Transverse colon (tissue), 4 donors: Measurements from ENCODE around the gene SIDT2. TPM values are rescaled to one million over a fixed set of nuclear protein-coding genes. Genes with fewer than 3 reads are reported as not detected.

Source experiments
- DNase-seq: peaks from one replicate; pipeline ENCODE4 v3.0.0-alpha.2; 2019
- H3K27ac ChIP-seq, 4 donors: fragments of 200-600 bp; sonication (generic); 2 replicates each; pipeline ENCODE4 v1.5.1; 2016 to 2018; ENCODE audit warnings: inconsistent platforms in 4 of 4
- H3K27me3 ChIP-seq: fragments of 200-600 bp; sonication (generic); 2 replicates; pipeline ENCODE4 v1.5.1; 2017; ENCODE audit warnings: inconsistent platforms
- H3K36me3 ChIP-seq, 4 donors: fragments of 200-600 bp; sonication (generic); 2 replicates each; pipeline ENCODE4 v1.5.1; 2017 to 2019; ENCODE audit warnings: inconsistent platforms in 4 of 4
- H3K4me1 ChIP-seq, 4 donors: fragments of 200-600 bp; sonication (generic); 2 replicates each; pipeline ENCODE4 v1.5.1; 2017 to 2020; ENCODE audit warnings: inconsistent platforms in 4 of 4
- H3K4me3 ChIP-seq, 4 donors: fragments of 200-600 bp; sonication (generic); 1 replicate in 1 of 4; 2 replicates in 3 of 4; pipeline versions ENCODE4 v1.5.1 to v1.6.1; 2017 to 2019; ENCODE audit warnings: inconsistent platforms in 4 of 4
- H3K9me3 ChIP-seq, 2 donors: fragments of 200-600 bp; sonication (generic); 2 replicates each; pipeline ENCODE4 v1.5.1; 2017 to 2019; ENCODE audit warnings: inconsistent platforms in 2 of 2
- CTCF ChIP-seq, 5 experiments: fragments of 200-600 bp in 3 of 5; fragments of 450-650 bp in 2 of 5; sonication (generic) in 3 of 5; IDR thresholded peaks; 1 replicate in 2 of 5; 2 replicates in 3 of 5; pipeline ENCODE4 v1.5.1; 2016 to 2017; ENCODE audit warnings: antibody characterized with exemption in 5 of 5, inconsistent platforms in 3 of 5, mild to moderate bottlenecking in 2 of 5, moderate library complexity in 1 of 5
- EP300 ChIP-seq: sonication (generic); formaldehyde crosslinking; IDR thresholded peaks from one replicate; pipeline ENCODE4 v1.6.1; 2017; ENCODE audit warnings: antibody characterized with exemption, low read depth
- POLR2A ChIP-seq: fragments of 450-650 bp; IDR thresholded peaks from one replicate; pipeline ENCODE4 v1.6.1; 2016; ENCODE audit warnings: antibody characterized with exemption, mild to moderate bottlenecking, moderate library complexity
- POLR2AphosphoS5 ChIP-seq, 3 donors: sonication (generic); formaldehyde crosslinking; IDR thresholded peaks; one replicate each; pipeline ENCODE4 v1.6.1; 2016; ENCODE audit warnings: antibody characterized with exemption in 3 of 3
- WGBS, 2 donors: methylation state at CpG; one replicate each; pipeline ENCODE4 v1.1.5; 2018; ENCODE audit warnings: low coverage in 1 of 2; 5-methylcytosine and 5-hydroxymethylcytosine counted together
- in situ Hi-C, 4 donors: fragments of 200-750 bp; cut with MboI; loops; one replicate each; pipeline versions ENCODE4 v1.15.0 to v1.15.1; 2017; ENCODE audit warnings: low sequenced_read_pairs in 3 of 4, low pct_ligation_motif_present in 1 of 4, low pct_unique_long_range_greater_than_20kb in 1 of 4
- intact Hi-C: fragments of 100-400 bp; cut with DNase I; formaldehyde crosslinking; loops from one replicate; pipeline ENCODE4 v1.15.1; 2023; ENCODE audit warnings: low total_unique reads
- total RNA-seq, 4 donors: library from RNA; depleted of rRNA; stranded (reverse); fragments of >200 nt; gene quantifications; one replicate each; pipeline ENCODE4 v1.1.0, GENCODE V29; 2016

SIDT2 gene
- total RNA-seq, 4 donors from 2014 or later, result 68.1 to 95.0 (median 78.2) TPM

GRCh38 chr11:117219455-117219854 is 40.9 kb downstream of the SIDT2 start:
- Histone ChIP-seq H3K9me3 (no peaks in the 10 kb centered on the region), H3K27me3 (no peaks in the 10 kb centered on the region), H3K4me1 (peaks cover 42 to 77% (median 61%) of the 10 kb centered on the region in 4 donors), H3K4me3 (no peak overlapping the region), H3K36me3 (peaks cover 0 to 54% (median 11%) of the 10 kb centered on the region in 4 donors), H3K27ac (peak overlapping the region; percentile 83 to 91 (median 86))
- peak; percentile 7 for DNase-seq
- TF ChIP-seq POLR2AphosphoS5 (IDR thresholded peaks at IDR 0.05) (no peak), EP300 (no peak), CTCF (IDR thresholded peaks at IDR 0.05) (no peak), POLR2A (no peak)
- WGBS, 2 donors, result 60 to 74% methylated on average over 1 to 8 of the region's 8 CpGs
- in situ Hi-C loops, result no loop called here
- intact Hi-C loops, result no loop called here

GRCh38 chr11:117219995-117220394 is 41.5 kb downstream of the SIDT2 start:
- H3K36me3 ChIP-seq, result peaks cover 0 to 49% (median 9%) of the 10 kb centered on the region in 4 donors
- in situ Hi-C loops, result no loop called here
- TF ChIP-seq EP300, result no peak
- no peak for TF ChIP-seq POLR2A
- TF ChIP-seq POLR2AphosphoS5 (IDR thresholded peaks at IDR 0.05), result no peak
- TF ChIP-seq CTCF (IDR thresholded peaks at IDR 0.05), result no peak
- no peaks in the 10 kb centered on the region for H3K27me3 ChIP-seq
- peaks cover 42 to 82% (median 66%) of the 10 kb centered on the region in 4 donors for H3K4me1 ChIP-seq
- WGBS, 2 donors, result 57 to 81% methylated on average over 4 of the region's 4 CpGs
- DNase-seq, result no peak
- H3K4me3 ChIP-seq, result no peak overlapping the region
- intact Hi-C loops, result loop anchor here (10.0 kb wide), 1 partner anchor 335 kb away; no protein-coding TSS in a partner anchor
- no peaks in the 10 kb centered on the region for H3K9me3 ChIP-seq
- H3K27ac ChIP-seq, result peak overlapping the region; percentile 83 to 91 (median 86)

GRCh38 chr11:117220568-117220967 is 42.0 kb downstream of the SIDT2 start:
- intact Hi-C loops, result loop anchor here (10.0 kb wide), 1 partner anchor 336 kb away; no protein-coding TSS in a partner anchor

GRCh38 chr11:117220999-117221774 is 42.6 kb downstream of the SIDT2 start:
- peaks cover 51 to 94% (median 74%) of the 10 kb centered on the region in 4 donors for H3K4me1 ChIP-seq
- H3K9me3 ChIP-seq, result no peaks in the 10 kb centered on the region
- H3K27ac ChIP-seq, result peak overlapping the region; percentile 83 to 91 (median 86)
- 82 to 87% methylated on average over 4 to 7 of the region's 7 CpGs for WGBS, 2 donors
- intact Hi-C loops (loop anchor here (10.0 kb wide), 1 partner anchor 336 kb away; no protein-coding TSS in a partner anchor), in situ Hi-C loops (no loop called here)
- no peak overlapping the region for H3K4me3 ChIP-seq
- TF ChIP-seq POLR2AphosphoS5 (IDR thresholded peaks at IDR 0.05) (peak; percentile 41 to 71 (median 66)), EP300 (peak; percentile 45), CTCF (IDR thresholded peaks at IDR 0.05) (no peak), POLR2A (peak; percentile 19)
- no peaks in the 10 kb centered on the region for H3K27me3 ChIP-seq
- DNase-seq, result peak; percentile 21
- H3K36me3 ChIP-seq, result peaks cover 0 to 37% (median 9%) of the 10 kb centered on the region in 4 donors

More at GRCh38 chr11:117220568-117220967, 42.0 kb downstream of the SIDT2 start:
- Histone ChIP-seq H3K9me3 (no peaks in the 10 kb centered on the region), H3K4me3 (no peak overlapping the region), H3K27ac (peak overlapping the region; percentile 83 to 91 (median 86)), H3K4me1 (peaks cover 48 to 88% (median 71%) of the 10 kb centered on the region in 4 donors), H3K36me3 (peaks cover 0 to 43% (median 9%) of the 10 kb centered on the region in 4 donors), H3K27me3 (no peaks in the 10 kb centered on the region)
- in situ Hi-C loops, result no loop called here
- WGBS, 2 donors, result 79% methylated on average over 9 of the region's 9 CpGs; no CpG with 5 or more reads in 1 of the 2 donors
- no peak for TF ChIP-seq EP300
- TF ChIP-seq POLR2AphosphoS5 (IDR thresholded peaks at IDR 0.05), result peak; percentile 19 to 62 (median 37)
- no peak for DNase-seq
